HepG2 (cell line): ENCODE data around the gene HEXD. TPM values are rescaled to one million over a fixed set of nuclear protein-coding genes. Genes with fewer than 3 reads are reported as not detected.
A peak's percentile ranks its signal among the peaks of the same experiment; 100 is the strongest.

ENCODE experiments used
- ATAC-seq: fragments of 200-7000 bp; cut with Tn5 transposase; 3 replicates; pipeline ENCODE4 v1.9.1; 2020; ENCODE audit warnings: mild to moderate bottlenecking, moderate library complexity
- BruUV-seq: library from RNA; stranded (reverse); fragments of 400-500 nt; replicated peaks from 2 replicates; lab custom pipeline; 2021; lab: Mats Ljungman, UMichigan
- CTCF ChIA-PET: fragments of 300-600 bp; formaldehyde crosslinking; extraction: SDS; loops from one replicate; lab custom pipeline; 2021; ENCODE audit warnings: low total read pairs, inconsistent platforms, low intra/inter-chr PET ratio; lab: Yijun Ruan, JAX
- POLR2A ChIA-PET: fragments of 350-600 bp; sonication (Branson Sonifier 250); formaldehyde crosslinking; loops from one replicate; lab custom pipeline; 2020; ENCODE audit warnings: antibody characterized with exemption, inconsistent platforms; lab: Yijun Ruan, JAX
- DNase-seq: peaks from one replicate; pipeline ENCODE4 v3.0.0-alpha.2; 2015; ENCODE audit warnings: low spot score
- FAIRE-seq: peaks from 3 replicates; lab custom pipeline; 2011; peaks lifted over from hg19 to GRCh38; lab: Jason Lieb, UNC
- H2AFZ ChIP-seq: one replicate; pipeline ENCODE4 v1.6.1; 2011; ENCODE audit warnings: low read length, inconsistent platforms
- H3K27ac ChIP-seq: fragments of 300-600 bp; 3 replicates; pipeline ENCODE4 v1.8.0; 2011; ENCODE audit warnings: mixed run types, mild to moderate bottlenecking, mixed read lengths, low read length, inconsistent platforms; ENCODE audit not compliant: insufficient read depth; ENCODE audit errors: extremely low read length
- H3K27me3 ChIP-seq, 2 experiments: fragments of 200-600 bp in 1 of 2; 2 replicates in 1 of 2; 3 replicates in 1 of 2; pipeline versions ENCODE4 v1.6.0 to v1.8.0; 2011; ENCODE audit warnings: low read length in 2 of 2, mild to moderate bottlenecking in 2 of 2, moderate library complexity in 2 of 2, inconsistent platforms in 1 of 2; ENCODE audit not compliant: insufficient read depth in 2 of 2, control insufficient read depth in 1 of 2
- H3K36me3 ChIP-seq, 2 experiments: fragments of 200-600 bp in 1 of 2; replicated peaks in 1 of 2; 2 replicates in 1 of 2; 3 replicates in 1 of 2; pipeline versions ENCODE4 v1.5.1 to v1.8.0; 2011; ENCODE audit warnings: low read length in 2 of 2, inconsistent platforms in 1 of 2; ENCODE audit not compliant: insufficient read depth in 2 of 2, control insufficient read depth in 1 of 2
- H3K4me1 ChIP-seq: 2 replicates; pipeline ENCODE4 v1.5.1; 2012; ENCODE audit warnings: low read length, inconsistent platforms; ENCODE audit not compliant: insufficient read depth
- H3K4me2 ChIP-seq: 2 replicates; pipeline ENCODE4 v1.6.0; 2011; ENCODE audit warnings: low read depth, low read length, inconsistent platforms
- H3K4me3 ChIP-seq, 3 experiments: fragments of 200-600 bp in 1 of 3; sonication (generic), shearing (Covaris generic) in 1 of 3; replicated peaks in 1 of 3; 2 replicates each; pipeline ENCODE4 v1.5.1; 2011 to 2016; ENCODE audit warnings: low read length in 3 of 3, inconsistent platforms in 2 of 3, low read depth in 2 of 3, mild to moderate bottlenecking in 2 of 3, control low read depth in 1 of 3, mixed read lengths in 1 of 3; ENCODE audit not compliant: insufficient read depth in 1 of 3
- H3K79me2 ChIP-seq: one replicate; pipeline ENCODE4 v1.6.1; 2011; ENCODE audit warnings: low read length, inconsistent platforms; ENCODE audit not compliant: insufficient read depth
- H3K9ac ChIP-seq: 2 replicates; pipeline ENCODE4 v1.6.0; 2011; ENCODE audit warnings: mild to moderate bottlenecking, low read depth, low read length, inconsistent platforms; ENCODE audit not compliant: insufficient read depth
- H3K9me3 ChIP-seq: 2 replicates; pipeline ENCODE4 v1.5.1; 2012; ENCODE audit warnings: mild to moderate bottlenecking, low read length
- H4K20me1 ChIP-seq: 2 replicates; pipeline ENCODE4 v1.6.0; 2011; ENCODE audit warnings: inconsistent platforms, mild to moderate bottlenecking, low read length, moderate library complexity; ENCODE audit not compliant: insufficient read depth
- BCL3 ChIP-seq: sonication (generic); formaldehyde crosslinking; IDR thresholded peaks from 2 replicates; pipeline ENCODE4 v1.5.1; 2020; ENCODE audit warnings: mild to moderate bottlenecking, missing genetic modification reagents, moderate library complexity
- ELF1 ChIP-seq: sonication (generic); formaldehyde crosslinking; IDR thresholded peaks from 2 replicates; pipeline ENCODE4 v1.4.0; 2020; ENCODE audit warnings: missing genetic modification reagents
- KLF15 ChIP-seq: sonication (generic); formaldehyde crosslinking; IDR thresholded peaks from 2 replicates; pipeline ENCODE4 v1.8.1; 2023; ENCODE audit warnings: borderline replicate concordance, mild to moderate bottlenecking, inconsistent platforms, missing genetic modification reagents, mixed read lengths
- MLXIP ChIP-seq: sonication (generic); formaldehyde crosslinking; IDR thresholded peaks from 2 replicates; pipeline ENCODE4 v1.9.0; 2021; ENCODE audit warnings: missing genetic modification reagents, borderline replicate concordance
- MYNN ChIP-seq: sonication (generic); formaldehyde crosslinking; IDR thresholded peaks from 2 replicates; pipeline ENCODE4 v1.4.0; 2020; ENCODE audit warnings: mild to moderate bottlenecking, low read depth, missing genetic modification reagents
- PCBP1 ChIP-seq: fragments of 200-400 bp; formaldehyde crosslinking; IDR thresholded peaks from 2 replicates; pipeline ENCODE4 v1.6.1; 2017; ENCODE audit warnings: mild to moderate bottlenecking, low read depth, low read length, borderline replicate concordance
- TFDP2 ChIP-seq: sonication (generic); formaldehyde crosslinking; IDR thresholded peaks from 2 replicates; pipeline ENCODE4 v1.4.0; 2020; ENCODE audit warnings: missing genetic modification reagents
- TP53 ChIP-seq: sonication (generic); formaldehyde crosslinking; conservative IDR thresholded peaks from 2 replicates; pipeline ENCODE4 v1.4.0; 2020; ENCODE audit warnings: missing genetic modification reagents
- TRIM24 ChIP-seq: sonication (generic); formaldehyde crosslinking; IDR thresholded peaks from 2 replicates; pipeline ENCODE4 v1.8.0; 2022; ENCODE audit warnings: mild to moderate bottlenecking, missing genetic modification reagents
- ZNF33A ChIP-seq: sonication (generic); formaldehyde crosslinking; IDR thresholded peaks from 2 replicates; pipeline ENCODE4 v1.5.1; 2020; ENCODE audit warnings: missing genetic modification reagents, mild to moderate bottlenecking, moderate library complexity, borderline replicate concordance
- ZSCAN20 ChIP-seq: sonication (generic); formaldehyde crosslinking; IDR thresholded peaks from 2 replicates; pipeline ENCODE4 v1.4.0; 2020; ENCODE audit warnings: missing genetic modification reagents, mild to moderate bottlenecking, borderline replicate concordance
- WGBS: methylation state at CpG from one replicate; pipeline ENCODE4 v1.1.6; 2017; ENCODE audit warnings: low lambda C conversion rate; 5-methylcytosine and 5-hydroxymethylcytosine counted together
- in situ Hi-C: cut with HindIII; loops from 2 replicates; pipeline ENCODE4 v1.10.0; 2017; ENCODE audit warnings: low pct_unique_long_range_greater_than_20kb; ENCODE audit not compliant: extremely low pct_ligation_motif_present
- intact Hi-C: fragments of 100-400 bp; cut with micrococcal nuclease; formaldehyde crosslinking; loops from one replicate; pipeline ENCODE4 v1.10.0; 2022; ENCODE audit not compliant: unreplicated experiment
- polyA plus RNA-seq, 8 experiments: library from polyadenylated mRNA; depleted of rRNA in 3 of 8; stranded (reverse) in 7 of 8; unstranded in 1 of 8; fragments of >200 nt; fragmentation: Illumina TruSeq in 4 of 8; extraction: Trizol in 4 of 8; gene quantifications; 2 replicates each; pipeline versions ENCODE4 v1.2.1 to v1.2.3, GENCODE V29; 2011 to 2016; ENCODE audit warnings: low read depth in 4 of 8, missing spikeins in 1 of 8, mixed read lengths in 1 of 8; ENCODE audit not compliant: insufficient read depth in 1 of 8
- total RNA-seq, 5 experiments: library from RNA; depleted of rRNA; stranded (reverse); fragments of >200 nt; fragmentation: Illumina TruSeq; extraction: Trizol; gene quantifications; 2 replicates each; pipeline ENCODE4 v1.2.3, GENCODE V29; 2016; ENCODE audit warnings: low read depth in 1 of 5
- TF ChIP-seq, protein P1 (sequence below): sonication (generic); formaldehyde crosslinking; IDR thresholded peaks from 2 replicates; pipeline ENCODE4 v1.4.0; 2020; ENCODE audit warnings: missing genetic modification reagents

HEXD gene
- total and polyA plus RNA-seq, 2 of the 13 experiments (the other 11 are each of a cell fraction or from before 2014, with no cell fraction given): 22.3 to 41.8 TPM

DNA sequence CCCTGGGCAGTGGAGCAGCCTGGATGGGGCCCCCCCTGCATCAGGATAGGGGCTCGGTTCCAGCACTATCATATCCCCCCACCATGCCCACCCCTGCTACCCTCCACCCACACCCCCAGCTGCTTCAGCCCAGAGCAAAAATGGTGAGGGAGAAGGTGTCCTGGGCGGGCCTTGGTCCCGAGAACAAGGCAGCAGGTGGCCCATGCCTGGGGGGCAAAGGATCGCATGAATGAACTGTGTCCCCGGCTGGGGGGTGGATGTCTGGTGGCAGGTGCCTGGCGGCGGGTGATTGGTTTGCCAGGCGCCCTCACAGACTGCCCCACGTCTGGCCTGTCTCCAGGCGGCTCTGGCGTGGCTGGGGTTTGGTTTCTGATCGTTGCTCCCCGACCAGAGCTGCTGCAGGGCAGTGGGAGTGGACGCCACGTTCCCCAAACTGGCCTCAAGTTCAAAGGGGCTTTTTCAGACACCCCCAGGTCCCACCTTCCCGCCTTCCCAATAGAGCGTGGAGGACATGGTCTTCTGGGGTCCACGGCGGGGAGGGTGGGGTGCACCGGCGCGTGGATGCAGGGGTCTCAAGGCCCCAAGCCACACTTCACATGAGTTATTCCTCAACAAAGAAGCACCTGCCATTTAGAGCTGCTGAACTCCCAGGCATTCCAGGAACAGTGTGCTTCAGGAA is 34.0 kb upstream of the HEXD start (continued):
- no peak; the same call in 1 of the 2 replicates for TF ChIP-seq TFDP2 (CRISPR knock-in tag)
- no peak for TF ChIP-seq MLXIP

GRCh38 chr17:82384730-82385481 is 33.2 kb upstream of the HEXD start:
- Histone ChIP-seq H3K4me2 (peak overlapping the region; percentile 58), H2AFZ (no peak overlapping the region), H3K27me3 (peaks cover 8 to 40% of the 10 kb centered on the region in 2 experiments; a peak in 3 of 5 replicates), H3K4me1 (peaks cover 49% of the 10 kb centered on the region), H3K9ac (no peak overlapping the region), H3K4me3 (peak overlapping the region in 1 of 3 experiments; percentile 41; a peak in 1 of 6 replicates), H4K20me1 (no peaks in the 10 kb centered on the region), H3K27ac (no peak overlapping the region), H3K79me2 (no peaks in the 10 kb centered on the region), H3K9me3 (no peaks in the 10 kb centered on the region), H3K36me3 (no peaks in the 10 kb centered on the region)
- ATAC-seq (peak; percentile 76), FAIRE-seq (peak; percentile 66), DNase-seq (peak; percentile 74)
- BruUV-seq: no TSS peak
- 10% methylated on average over 23 of the region's 26 CpGs for WGBS
- intact Hi-C loops: loop anchor here (2.0 to 5.0 kb wide), 2 partner anchors 33 to 34 kb away; partner anchors contain the start of genes HEXD and OGFOD3
- POLR2A ChIA-PET: interaction anchor here (0.9 to 2.3 kb wide), 9 partner anchors 9 to 38 kb away, joined by 3 to 13 read pairs (median 7); no protein-coding TSS in a partner anchor
- in situ Hi-C loops: loop anchor here (5.0 kb wide), 1 partner anchor 33 kb away; no protein-coding TSS in a partner anchor
- CTCF ChIA-PET: no interaction called here
- TF ChIP-seq ZSCAN20 (no peak), PCBP1 (0 out of 2 replicates have a peak, but pooled peaks have one; percentile 10), BCL3 (CRISPR knock-in tag) (0 out of 2 replicates have a peak, but pooled peaks have one; percentile 23), TRIM24 (CRISPR knock-in tag) (no peak), ELF1 (peak; percentile 30; the same call in 1 of the 2 replicates), TP53 (CRISPR knock-in tag) (no peak), KLF15 (CRISPR knock-in tag) (0 out of 2 replicates have a peak, but pooled peaks have one; percentile 54), ZNF33A (no peak), MYNN (no peak)
- TF ChIP-seq, protein P1, sequence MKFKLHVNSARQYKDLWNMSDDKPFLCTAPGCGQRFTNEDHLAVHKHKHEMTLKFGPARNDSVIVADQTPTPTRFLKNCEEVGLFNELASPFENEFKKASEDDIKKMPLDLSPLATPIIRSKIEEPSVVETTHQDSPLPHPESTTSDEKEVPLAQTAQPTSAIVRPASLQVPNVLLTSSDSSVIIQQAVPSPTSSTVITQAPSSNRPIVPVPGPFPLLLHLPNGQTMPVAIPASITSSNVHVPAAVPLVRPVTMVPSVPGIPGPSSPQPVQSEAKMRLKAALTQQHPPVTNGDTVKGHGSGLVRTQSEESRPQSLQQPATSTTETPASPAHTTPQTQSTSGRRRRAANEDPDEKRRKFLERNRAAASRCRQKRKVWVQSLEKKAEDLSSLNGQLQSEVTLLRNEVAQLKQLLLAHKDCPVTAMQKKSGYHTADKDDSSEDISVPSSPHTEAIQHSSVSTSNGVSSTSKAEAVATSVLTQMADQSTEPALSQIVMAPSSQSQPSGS (CRISPR knock-in tag): peak; percentile 76
